Loucy (cell line): ENCODE measurements around the gene TARM1.

Source experiments
- EZH2phosphoT487 ChIP-seq: fragments of 200-600 bp; IDR thresholded peaks from 2 replicates; pipeline ENCODE4 v1.6.1; 2018; ENCODE audit warnings: antibody characterized with exemption, mild to moderate bottlenecking, moderate library complexity, borderline replicate concordance
- TF ChIP-seq, protein P1 (sequence below): fragments of 200-600 bp; sonication (generic); conservative IDR thresholded peaks from 2 replicates; pipeline ENCODE4 v1.5.1; 2014; ENCODE audit warnings: mild to moderate bottlenecking, antibody characterized with exemption, low read length

DNA sequence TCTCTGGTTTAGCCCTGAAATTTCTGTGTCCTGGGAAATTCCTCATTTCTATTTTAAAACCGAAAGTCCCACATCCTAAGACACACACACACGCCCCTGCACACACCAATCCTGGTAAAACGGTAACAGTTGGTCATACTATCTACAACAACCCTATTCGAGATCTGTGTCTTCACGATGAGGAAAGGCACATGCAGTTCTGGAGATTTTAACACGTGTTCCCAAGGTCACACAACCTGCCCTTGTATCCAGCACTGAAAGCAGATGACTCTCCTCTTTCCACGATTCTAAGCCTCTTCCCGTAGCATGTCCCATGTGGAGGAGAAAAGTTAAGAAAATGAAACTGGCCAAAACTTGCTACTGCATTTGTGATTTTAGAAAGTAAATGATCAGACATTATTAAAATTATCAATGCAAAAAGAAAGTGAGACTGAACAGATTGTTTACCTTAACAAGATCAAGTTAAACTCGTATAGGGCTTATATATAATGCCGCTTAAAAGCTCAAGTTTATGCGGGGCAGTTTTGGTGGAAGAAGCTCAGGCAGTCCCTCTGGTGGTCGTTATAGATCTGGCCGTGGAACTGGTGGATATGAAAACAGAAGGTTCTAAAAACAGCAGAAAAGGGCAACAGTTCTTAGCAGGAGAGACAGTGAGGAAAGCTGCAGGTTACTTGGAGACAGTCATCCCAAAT is 50.1 kb downstream of the TARM1 start:
- TF ChIP-seq, protein P1, sequence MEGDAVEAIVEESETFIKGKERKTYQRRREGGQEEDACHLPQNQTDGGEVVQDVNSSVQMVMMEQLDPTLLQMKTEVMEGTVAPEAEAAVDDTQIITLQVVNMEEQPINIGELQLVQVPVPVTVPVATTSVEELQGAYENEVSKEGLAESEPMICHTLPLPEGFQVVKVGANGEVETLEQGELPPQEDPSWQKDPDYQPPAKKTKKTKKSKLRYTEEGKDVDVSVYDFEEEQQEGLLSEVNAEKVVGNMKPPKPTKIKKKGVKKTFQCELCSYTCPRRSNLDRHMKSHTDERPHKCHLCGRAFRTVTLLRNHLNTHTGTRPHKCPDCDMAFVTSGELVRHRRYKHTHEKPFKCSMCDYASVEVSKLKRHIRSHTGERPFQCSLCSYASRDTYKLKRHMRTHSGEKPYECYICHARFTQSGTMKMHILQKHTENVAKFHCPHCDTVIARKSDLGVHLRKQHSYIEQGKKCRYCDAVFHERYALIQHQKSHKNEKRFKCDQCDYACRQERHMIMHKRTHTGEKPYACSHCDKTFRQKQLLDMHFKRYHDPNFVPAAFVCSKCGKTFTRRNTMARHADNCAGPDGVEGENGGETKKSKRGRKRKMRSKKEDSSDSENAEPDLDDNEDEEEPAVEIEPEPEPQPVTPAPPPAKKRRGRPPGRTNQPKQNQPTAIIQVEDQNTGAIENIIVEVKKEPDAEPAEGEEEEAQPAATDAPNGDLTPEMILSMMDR = peak; percentile 63
- TF ChIP-seq EZH2phosphoT487 = no peak
